SU-DHL-6 (cell line): ENCODE data around the gene ARRB1.

Experiments
- H2AFZ ChIP-seq: fragments of 200-600 bp; sonication (generic); 2 replicates; pipeline ENCODE4 v1.6.1; 2014; ENCODE audit warnings: low read depth, mild to moderate bottlenecking, moderate library complexity, mixed read lengths, antibody characterized with exemption, low read length; ENCODE audit not compliant: severe bottlenecking
- H3F3A ChIP-seq: fragments of 200-600 bp; shearing (Covaris generic); 2 replicates; pipeline ENCODE4 v1.6.0; 2016; ENCODE audit warnings: antibody characterized with exemption, mild to moderate bottlenecking; ENCODE audit not compliant: insufficient read depth
- H3K27ac ChIP-seq: fragments of 200-600 bp; sonication (generic); 2 replicates; pipeline ENCODE4 v1.5.1; 2016; ENCODE audit warnings: low read depth, mild to moderate bottlenecking, low read length, moderate library complexity, mixed read lengths
- H3K27me3 ChIP-seq: fragments of 200-600 bp; sonication (generic), shearing (Covaris generic); 2 replicates; pipeline ENCODE4 v1.6.0; 2014; ENCODE audit warnings: mild to moderate bottlenecking, low read length
- H3K36me3 ChIP-seq: fragments of 200-600 bp; sonication (generic); 2 replicates; pipeline ENCODE4 v1.6.1; 2014; ENCODE audit warnings: mild to moderate bottlenecking, low read length, mixed read lengths
- H3K4me2 ChIP-seq: fragments of 300-600, 200-600 bp; shearing (Covaris generic), sonication (generic); 2 replicates; pipeline ENCODE4 v1.6.0; 2014; ENCODE audit warnings: low read length, low read depth, mild to moderate bottlenecking; ENCODE audit not compliant: poor library complexity, severe bottlenecking
- H3K4me3 ChIP-seq: fragments of 200-600 bp; sonication (generic); 2 replicates; pipeline ENCODE4 v1.5.1; 2014; ENCODE audit warnings: antibody characterized with exemption, low read length, mild to moderate bottlenecking, mixed read lengths; ENCODE audit not compliant: insufficient read depth, poor library complexity, severe bottlenecking
- H3K79me2 ChIP-seq: fragments of 200-600 bp; sonication (generic); 2 replicates; pipeline ENCODE4 v1.6.1; 2014; ENCODE audit warnings: mild to moderate bottlenecking, low read length, moderate library complexity; ENCODE audit not compliant: insufficient read depth
- H3K9ac ChIP-seq: fragments of 200-600 bp; sonication (generic); 2 replicates; pipeline ENCODE4 v1.7.0; 2014; ENCODE audit warnings: mild to moderate bottlenecking, low read length
- H3K9me2 ChIP-seq: fragments of 200-600 bp; sonication (generic); replicated peaks from 2 replicates; pipeline ENCODE4 v1.6.1; 2014; ENCODE audit warnings: low read length; ENCODE audit not compliant: insufficient read depth
- H3K9me3 ChIP-seq: fragments of 200-600 bp; sonication (generic); 2 replicates; pipeline ENCODE4 v1.6.1; 2014; ENCODE audit warnings: low read length, mixed read lengths; ENCODE audit not compliant: insufficient read depth
- H4K20me1 ChIP-seq: fragments of 200-600 bp; sonication (generic); 2 replicates; pipeline ENCODE4 v1.6.1; 2014; ENCODE audit warnings: low read depth, mild to moderate bottlenecking, antibody characterized with exemption, low read length, moderate library complexity, mixed read lengths
- CTCF ChIP-seq: fragments of 200-600 bp; sonication (generic); IDR thresholded peaks from one replicate; pipeline ENCODE4 v1.5.1; 2017; ENCODE audit warnings: antibody characterized with exemption, mild to moderate bottlenecking, low read length, moderate library complexity; ENCODE audit not compliant: insufficient read depth, poor library complexity, severe bottlenecking
- EZH2phosphoT487 ChIP-seq: fragments of 200-600 bp; sonication (generic), shearing (Covaris generic); conservative IDR thresholded peaks from 2 replicates; pipeline ENCODE4 v1.6.1; 2018; ENCODE audit warnings: mild to moderate bottlenecking, antibody characterized with exemption, low read length, moderate library complexity, mixed read lengths

ARRB1 gene

GRCh38 chr11:75229466-75229865, 122.0 kb downstream of the ARRB1 start:
- H3K9me3 ChIP-seq, result no peaks in the 10 kb centered on the region
- H4K20me1 ChIP-seq, result no peaks in the 10 kb centered on the region
- H3K27me3 ChIP-seq, result no peaks in the 10 kb centered on the region
- no peak overlapping the region for H2AFZ ChIP-seq
- TF ChIP-seq EZH2phosphoT487, result no peak
- H3K36me3 ChIP-seq, result no peaks in the 10 kb centered on the region
- H3K4me2 ChIP-seq, result no peak overlapping the region
- no peaks in the 10 kb centered on the region for H3K79me2 ChIP-seq
- no peak overlapping the region for H3K4me3 ChIP-seq
- H3K9ac ChIP-seq, result no peak overlapping the region
- H3F3A ChIP-seq, result no peaks in the 10 kb centered on the region
- H3K9me2 ChIP-seq, result no peaks in the 10 kb centered on the region
- no peak overlapping the region for H3K27ac ChIP-seq

DNA sequence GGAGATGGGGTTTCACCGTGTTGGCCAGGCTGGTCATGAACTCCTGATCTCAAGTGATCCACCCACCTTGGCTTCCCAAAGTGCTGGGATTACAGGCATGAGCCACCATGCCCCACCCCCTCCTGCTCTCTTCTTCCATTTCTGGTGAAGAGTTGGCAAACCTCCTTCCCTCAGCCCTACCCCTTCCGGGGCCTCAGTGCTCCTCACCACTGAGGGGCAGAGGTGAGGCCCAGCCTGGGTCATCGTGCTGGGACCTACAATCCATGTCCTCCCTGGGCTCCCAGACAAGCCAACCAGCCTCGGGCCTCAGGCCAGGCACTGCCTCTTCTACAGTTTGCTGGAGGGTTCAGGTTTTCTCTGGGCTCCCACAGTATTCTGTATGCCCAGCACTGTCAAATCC, 125.7 kb downstream of the ARRB1 start:
- Histone ChIP-seq H2AFZ (no peak overlapping the region), H3K9ac (no peak overlapping the region), H4K20me1 (no peaks in the 10 kb centered on the region), H3K4me3 (no peak overlapping the region), H3K79me2 (no peaks in the 10 kb centered on the region), H3K9me3 (no peaks in the 10 kb centered on the region), H3K4me2 (no peak overlapping the region), H3K9me2 (no peaks in the 10 kb centered on the region), H3F3A (no peaks in the 10 kb centered on the region), H3K27me3 (no peaks in the 10 kb centered on the region), H3K36me3 (no peaks in the 10 kb centered on the region), H3K27ac (no peak overlapping the region)
- TF ChIP-seq CTCF (no peak), EZH2phosphoT487 (no peak)

GRCh38 chr11:75223954-75224643, 127.4 kb downstream of the ARRB1 start:
- Histone ChIP-seq H3K79me2 (no peaks in the 10 kb centered on the region), H2AFZ (no peak overlapping the region), H3K27ac (no peak overlapping the region), H3K36me3 (no peaks in the 10 kb centered on the region), H3K9me3 (no peaks in the 10 kb centered on the region), H4K20me1 (no peaks in the 10 kb centered on the region), H3F3A (no peaks in the 10 kb centered on the region), H3K9me2 (no peaks in the 10 kb centered on the region), H3K4me2 (no peak overlapping the region), H3K4me3 (no peak overlapping the region), H3K9ac (no peak overlapping the region), H3K27me3 (no peaks in the 10 kb centered on the region)
- no peak for TF ChIP-seq CTCF

DNA sequence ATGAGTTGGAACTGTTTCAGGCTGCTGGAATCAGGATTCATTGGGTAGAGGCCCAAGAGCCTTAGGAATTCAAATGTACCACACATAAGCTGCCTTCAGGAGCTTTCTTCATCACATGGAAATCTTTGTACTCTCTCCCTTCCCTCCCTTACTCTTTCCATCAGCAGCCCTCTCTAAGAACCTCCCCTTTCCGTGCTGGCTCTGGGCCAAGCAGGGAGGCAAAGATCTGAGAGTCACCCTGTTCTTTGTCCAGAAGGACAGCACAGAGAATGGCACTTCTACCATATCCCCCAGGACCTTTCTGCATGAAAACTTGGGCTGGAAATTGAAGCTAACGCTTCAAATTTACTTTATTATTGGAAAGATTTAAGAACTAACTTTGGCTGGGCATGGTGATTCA, 131.6 kb downstream of the ARRB1 start:
- Histone ChIP-seq H3K4me3 (no peak overlapping the region), H3K27ac (no peak overlapping the region), H3K79me2 (no peaks in the 10 kb centered on the region), H3K9me2 (no peaks in the 10 kb centered on the region), H3K9me3 (no peaks in the 10 kb centered on the region), H3K27me3 (no peaks in the 10 kb centered on the region), H3F3A (no peaks in the 10 kb centered on the region), H4K20me1 (no peaks in the 10 kb centered on the region), H3K4me2 (no peak overlapping the region), H3K9ac (no peak overlapping the region), H2AFZ (no peak overlapping the region), H3K36me3 (no peaks in the 10 kb centered on the region)
- no peak for TF ChIP-seq EZH2phosphoT487
